Natural killer cell treated with Interleukin-12 subunit alpha and Interleukin-12 subunit beta and Interleukin-15 and Interleukin-18, amount 100 ng/mL, for 72 hours (primary cell): Measurements from ENCODE around the gene MACC1. TPM values are rescaled to one million over a fixed set of nuclear protein-coding genes. Genes with fewer than 3 reads are reported as not detected.

ENCODE experiments used
- ATAC-seq, 2 donors: fragments of 150-1000 bp; cut with Tn5 transposase in 1 of 2; sonication (Bioruptor Pico), chemical (Tn5 transposase) in 1 of 2; 2 replicates each; pipeline ENCODE4 v1.10.0; 2021
- DNase-seq: peaks from one replicate; pipeline ENCODE4 v3.0.0; 2022; ENCODE audit warnings: low spot score
- H3K27ac Mint-ChIP-seq, 2 donors: 1 replicate in 1 of 2; 2 replicates in 1 of 2; pipeline ENCODE4 v1.8.0; 2022; ENCODE audit warnings: mixed read lengths in 2 of 2, mild to moderate bottlenecking in 1 of 2, moderate library complexity in 1 of 2
- H3K27me3 Mint-ChIP-seq, 2 donors: 1 replicate in 1 of 2; 2 replicates in 1 of 2; pipeline ENCODE4 v1.8.0; 2022; ENCODE audit warnings: mixed read lengths in 2 of 2
- H3K36me3 Mint-ChIP-seq: one replicate; pipeline ENCODE4 v1.8.0; 2022; ENCODE audit warnings: mixed read lengths
- H3K4me1 Mint-ChIP-seq, 2 donors: 1 replicate in 1 of 2; 2 replicates in 1 of 2; pipeline ENCODE4 v1.8.0; 2022; ENCODE audit warnings: low read depth in 2 of 2, mixed read lengths in 2 of 2, mild to moderate bottlenecking in 1 of 2
- H3K4me3 Mint-ChIP-seq: one replicate; pipeline ENCODE4 v1.8.0; 2022; ENCODE audit warnings: mixed read lengths
- H3K9me3 Mint-ChIP-seq: 2 replicates; pipeline ENCODE4 v1.8.0; 2022; ENCODE audit warnings: mixed read lengths
- total RNA-seq, 2 donors: library from RNA; stranded (reverse); gene quantifications; one replicate each; pipeline ENCODE4 v1.2.3, GENCODE V29; 2022

The MACC1 gene
- total RNA-seq, 2 donors from 2014 or later: 2.6 to 5.5 TPM

- Mint-ChIP-seq H3K27me3 (no peaks in the 10 kb centered on the region), H3K4me1 (peaks cover 0 to 4% of the 10 kb centered on the region in 2 donors), H3K9me3 (peaks cover 7% of the 10 kb centered on the region), H3K4me3 (no peak overlapping the region), H3K36me3 (no peaks in the 10 kb centered on the region), H3K27ac (no peak overlapping the region)
- DNase-seq (no peak), ATAC-seq (no peak)
Measured at GRCh38 chr7:20113427-20114027, 103.7 kb downstream of the MACC1 start.

GRCh38 chr7:20112696-20113095 lies 104.5 kb downstream of the MACC1 start:
- Mint-ChIP-seq H3K4me3 (no peak overlapping the region), H3K36me3 (no peaks in the 10 kb centered on the region), H3K9me3 (peaks cover 7% of the 10 kb centered on the region), H3K27ac (peak overlapping the region in 1 of 2 donors; percentile 41), H3K4me1 (peaks cover 0 to 4% of the 10 kb centered on the region in 2 donors), H3K27me3 (no peaks in the 10 kb centered on the region)
- ATAC-seq: no peak
- no peak for DNase-seq

GRCh38 chr7:20111821-20112542 lies 105.2 kb downstream of the MACC1 start:
- DNase-seq: no peak
- Mint-ChIP-seq H3K27ac (peak overlapping the region in 1 of 2 donors; percentile 41), H3K27me3 (no peaks in the 10 kb centered on the region), H3K9me3 (peaks cover 9% of the 10 kb centered on the region), H3K36me3 (no peaks in the 10 kb centered on the region), H3K4me3 (no peak overlapping the region), H3K4me1 (peaks cover 0 to 4% of the 10 kb centered on the region in 2 donors)
- ATAC-seq: peak in 1 of 2 donors; percentile 56

DNA sequence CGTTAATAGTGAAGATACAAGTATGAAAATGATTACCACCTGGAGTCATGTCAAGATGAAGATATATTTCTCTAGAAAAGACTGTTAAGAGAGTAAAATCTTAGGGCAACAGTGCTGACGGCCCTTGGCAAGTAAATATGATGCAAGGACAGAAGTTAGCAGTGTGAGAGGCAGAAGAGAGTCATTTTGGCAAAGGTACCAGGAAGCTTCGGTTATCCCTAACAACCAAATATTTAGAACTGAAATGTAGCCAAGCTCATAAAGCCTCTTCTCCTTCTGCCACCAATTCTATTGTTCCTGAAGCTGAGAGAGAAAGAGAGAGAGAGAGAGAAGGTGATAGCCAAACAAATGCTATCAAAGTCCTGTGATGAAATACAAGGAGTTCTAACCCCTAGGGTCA lies 109.6 kb downstream of the MACC1 start:
- Mint-ChIP-seq H3K27ac (no peak overlapping the region), H3K4me1 (no peaks in the 10 kb centered on the region), H3K27me3 (no peaks in the 10 kb centered on the region), H3K9me3 (peaks cover 15% of the 10 kb centered on the region), H3K4me3 (no peak overlapping the region), H3K36me3 (no peaks in the 10 kb centered on the region)
- DNase-seq (no peak), ATAC-seq (no peak)

DNA sequence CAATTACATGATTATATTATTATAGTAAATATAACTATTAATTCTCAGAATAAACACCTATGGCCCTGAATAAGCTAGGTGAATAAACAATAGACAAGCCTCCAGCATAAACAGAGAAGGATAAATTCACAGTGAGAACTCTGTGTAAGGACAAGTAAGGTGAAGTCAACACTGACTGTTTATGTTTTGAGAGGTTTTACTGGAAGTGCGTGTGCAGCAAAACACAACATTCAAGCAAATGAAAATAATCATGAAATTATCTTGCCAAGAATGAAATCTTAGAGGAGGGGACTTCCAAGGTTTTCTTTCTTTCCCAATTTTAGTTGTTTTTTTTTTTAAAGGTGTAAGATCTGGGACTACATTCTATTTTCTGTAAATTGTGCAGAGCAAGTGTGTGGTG lies 112.5 kb downstream of the MACC1 start:
- DNase-seq (no peak), ATAC-seq (no peak)
- Mint-ChIP-seq H3K9me3 (peaks cover 20% of the 10 kb centered on the region), H3K4me3 (no peak overlapping the region), H3K4me1 (no peaks in the 10 kb centered on the region), H3K36me3 (no peaks in the 10 kb centered on the region), H3K27me3 (no peaks in the 10 kb centered on the region), H3K27ac (no peak overlapping the region)

DNA sequence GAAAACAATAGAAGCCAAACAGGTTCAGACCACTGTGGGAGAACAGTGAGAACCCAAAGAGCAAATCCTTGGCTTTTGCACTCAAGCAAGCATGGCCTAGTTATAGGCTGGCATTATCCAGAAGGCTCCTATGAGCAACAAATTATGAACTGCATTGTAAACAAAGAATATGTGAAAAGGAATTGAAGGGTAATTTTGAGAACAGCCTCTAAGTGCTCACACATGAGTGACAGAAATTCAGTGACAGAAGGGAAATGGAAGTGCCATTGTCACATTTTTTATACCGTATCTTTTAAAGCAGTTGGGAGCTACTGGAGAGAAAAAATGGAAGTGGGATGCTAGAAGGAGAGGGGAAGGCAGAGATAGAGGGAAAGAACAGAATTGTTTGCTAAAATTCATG lies 114.2 kb downstream of the MACC1 start:
- DNase-seq: no peak
- Mint-ChIP-seq H3K9me3 (peaks cover 16% of the 10 kb centered on the region), H3K36me3 (no peaks in the 10 kb centered on the region), H3K27me3 (no peaks in the 10 kb centered on the region), H3K4me1 (no peaks in the 10 kb centered on the region), H3K4me3 (no peak overlapping the region), H3K27ac (no peak overlapping the region)
- ATAC-seq: no peak

DNA sequence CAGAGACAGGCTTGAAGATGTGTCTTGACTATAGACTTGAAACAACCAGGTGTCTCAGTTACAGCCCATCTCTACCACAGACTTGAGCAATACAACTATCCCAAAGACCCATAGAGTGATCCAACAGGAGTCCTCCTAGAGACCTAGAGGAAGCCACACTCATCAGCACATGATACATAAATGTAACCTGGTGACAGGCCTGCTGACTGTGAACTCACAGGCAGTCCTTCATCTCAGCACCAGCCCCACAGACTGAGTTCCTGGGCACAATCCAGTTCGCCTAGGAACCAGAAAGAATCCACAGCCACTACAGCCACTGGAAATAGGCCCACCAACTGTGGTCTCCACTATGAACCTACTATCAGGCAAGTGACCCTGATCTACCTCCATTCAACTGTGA lies 121.3 kb downstream of the MACC1 start:
- Mint-ChIP-seq H3K4me1 (no peaks in the 10 kb centered on the region), H3K36me3 (peaks cover 11% of the 10 kb centered on the region), H3K27me3 (no peaks in the 10 kb centered on the region), H3K9me3 (peaks cover 10% of the 10 kb centered on the region), H3K27ac (no peak overlapping the region), H3K4me3 (no peak overlapping the region)
- DNase-seq: no peak
- ATAC-seq: no peak

GRCh38 chr7:20095436-20095835 lies 121.7 kb downstream of the MACC1 start:
- peaks cover 15% of the 10 kb centered on the region for H3K36me3 Mint-ChIP-seq
- ATAC-seq: no peak
- no peak overlapping the region for H3K4me3 Mint-ChIP-seq

GRCh38 chr7:20089431-20089830 lies 127.8 kb downstream of the MACC1 start:
- Mint-ChIP-seq H3K4me3 (no peak overlapping the region), H3K36me3 (peaks cover 23% of the 10 kb centered on the region), H3K4me1 (no peaks in the 10 kb centered on the region), H3K27ac (no peak overlapping the region), H3K9me3 (peaks cover 19% of the 10 kb centered on the region), H3K27me3 (no peaks in the 10 kb centered on the region)
- ATAC-seq (no peak), DNase-seq (no peak)

More at GRCh38 chr7:20095436-20095835, 121.7 kb downstream of the MACC1 start:
- DNase-seq: no peak
- Mint-ChIP-seq H3K9me3 (peaks cover 14% of the 10 kb centered on the region), H3K4me1 (no peaks in the 10 kb centered on the region), H3K27me3 (no peaks in the 10 kb centered on the region), H3K27ac (no peak overlapping the region)

DNA sequence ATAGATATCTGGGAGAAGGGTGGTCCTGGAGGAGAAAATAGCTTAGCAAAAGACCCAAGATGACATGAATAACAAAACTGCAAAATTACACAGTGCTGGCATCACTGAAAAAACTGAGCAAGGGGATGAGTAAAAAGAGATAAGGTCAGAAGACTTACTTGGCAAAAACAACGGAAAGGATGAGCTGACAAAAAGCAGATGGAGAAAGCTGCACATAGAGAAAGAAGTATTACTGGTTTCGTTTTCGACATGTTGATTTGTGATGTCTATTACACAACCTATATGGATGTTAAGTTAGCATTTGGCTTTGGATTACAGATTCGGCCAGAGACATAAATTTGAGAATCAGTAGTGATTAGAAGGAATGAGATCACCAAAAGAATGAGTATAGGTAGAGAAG lies 132.1 kb downstream of the MACC1 start:
- Mint-ChIP-seq H3K27me3 (no peaks in the 10 kb centered on the region), H3K4me3 (no peak overlapping the region), H3K9me3 (peaks cover 11% of the 10 kb centered on the region), H3K36me3 (peaks cover 6% of the 10 kb centered on the region), H3K27ac (no peak overlapping the region), H3K4me1 (peaks cover 0 to 5% of the 10 kb centered on the region in 2 donors)
- no peak for ATAC-seq
- no peak for DNase-seq

Other genes with a start within 250 kb of the MACC1 start
- gene ITGB8, start 113.5 kb upstream of the MACC1 start, total RNA-seq: 1 to 10 TPM in 1 of 2 donors, under 1 TPM in 1; 0.10 to 1.3 TPM